Inflammatory macrophage (primary cell): ENCODE results near the gene COL16A1.

Experiments
- DNase-seq, 2 donors: peaks; one replicate each; pipeline ENCODE4 v3.0.0-alpha.2; 2020 to 2022
- total RNA-seq, 18 experiments: gene quantifications; one replicate each; lab custom pipeline; 2026; ENCODE audit warnings: mixed read lengths in 6 of 18, inconsistent platforms in 2 of 18; lab: John Stamatoyannopoulos, UW

The COL16A1 gene
- total RNA-seq: 0 to 1.2 (median 0.07) reads per million in 18 experiments

DNA sequence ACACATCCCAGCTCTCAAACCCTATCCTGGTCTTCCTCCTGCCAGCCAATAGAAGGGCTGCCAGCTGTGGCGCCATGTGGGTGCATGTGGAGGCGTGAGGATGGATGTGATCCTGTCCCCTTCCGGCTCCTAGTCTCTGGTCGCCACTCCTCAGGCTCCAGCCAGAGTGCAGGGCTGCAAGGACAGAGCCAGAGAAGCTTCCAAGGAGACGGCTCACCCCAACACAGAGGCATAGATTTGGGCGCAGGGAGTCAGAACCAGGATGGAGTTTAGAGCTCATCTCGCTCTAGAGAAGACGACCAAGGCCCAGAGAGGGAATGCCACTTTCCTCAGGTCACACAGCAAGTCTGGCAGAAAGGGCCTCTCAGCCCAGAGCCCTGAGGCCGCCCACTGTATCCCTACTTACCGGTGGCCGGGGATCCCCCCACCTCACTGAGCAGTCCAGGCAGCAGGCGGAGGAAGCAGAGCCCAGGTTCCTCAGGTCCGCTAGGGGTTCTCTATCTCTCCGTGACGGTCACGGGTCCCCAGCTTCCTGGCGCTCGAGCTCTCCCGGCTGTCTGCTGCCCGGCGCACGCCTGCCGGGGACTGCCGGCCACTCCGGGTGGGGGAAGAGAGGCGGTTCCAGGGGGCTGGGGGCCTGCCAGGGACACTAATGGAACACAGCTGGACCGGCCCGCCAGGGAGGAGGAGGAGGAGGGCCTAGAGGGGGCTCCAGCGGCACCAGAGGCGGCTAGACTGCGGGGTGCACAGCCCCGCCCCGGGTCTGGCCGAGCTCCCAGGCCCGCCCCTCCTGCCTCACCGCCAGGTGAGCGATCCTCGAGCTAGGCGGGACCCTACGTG lies at the start of gene COL16A1:
Gene COL16A1 (minus strand): TSS at position 587 of the 840 bp plus-strand sequence. CDS start 1,824 bp downstream, outside the sequence.
- DNase-seq: no peak

DNA sequence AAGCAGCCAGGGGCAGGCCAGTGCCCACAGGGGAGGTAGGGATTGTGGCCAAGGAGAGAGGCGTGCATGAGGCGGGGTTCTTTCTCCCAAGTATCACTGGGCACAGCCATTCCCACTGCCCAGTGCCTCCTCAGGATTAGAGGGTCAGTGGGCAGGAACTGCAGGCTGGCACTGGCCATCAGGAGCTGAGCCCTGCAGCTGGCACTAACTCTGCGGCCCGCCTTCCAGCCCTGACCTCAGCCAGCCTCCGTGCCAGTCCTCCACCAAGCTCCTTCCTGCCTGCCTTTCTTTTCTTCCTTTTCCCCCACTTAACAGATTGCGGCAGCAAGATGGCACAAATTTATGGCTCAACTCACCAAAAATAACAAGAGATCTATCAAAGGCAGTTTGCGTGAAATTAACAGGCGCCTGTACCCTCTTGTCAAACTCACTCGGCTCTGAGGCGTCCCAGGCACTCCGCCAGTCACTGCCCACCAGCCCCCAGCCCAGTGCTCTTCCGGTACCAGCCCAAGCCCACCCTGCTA lies 49.2 kb upstream of the COL16A1 start:
- DNase-seq: no peak

DNA sequence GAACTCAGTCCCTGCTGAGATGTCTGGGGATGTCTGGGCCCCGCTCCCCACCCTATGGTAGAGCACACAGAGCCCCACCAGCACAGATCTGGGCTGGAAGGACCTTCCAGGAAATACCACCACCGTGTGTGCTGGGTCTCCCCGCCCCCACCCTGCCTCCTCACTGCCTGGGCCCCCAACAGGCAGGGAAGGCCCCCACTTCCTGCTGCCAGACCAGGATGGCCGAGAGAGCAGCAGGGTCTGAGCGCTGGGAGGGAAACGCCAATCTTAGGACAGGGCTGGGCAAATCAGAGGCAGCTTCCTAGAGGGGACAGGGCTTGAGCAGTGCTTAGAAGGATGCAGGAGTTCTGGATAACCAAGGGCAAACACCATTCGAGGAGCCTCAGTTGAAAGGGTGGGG lies 48.4 kb upstream of the COL16A1 start:
- DNase-seq: no peak

DNA sequence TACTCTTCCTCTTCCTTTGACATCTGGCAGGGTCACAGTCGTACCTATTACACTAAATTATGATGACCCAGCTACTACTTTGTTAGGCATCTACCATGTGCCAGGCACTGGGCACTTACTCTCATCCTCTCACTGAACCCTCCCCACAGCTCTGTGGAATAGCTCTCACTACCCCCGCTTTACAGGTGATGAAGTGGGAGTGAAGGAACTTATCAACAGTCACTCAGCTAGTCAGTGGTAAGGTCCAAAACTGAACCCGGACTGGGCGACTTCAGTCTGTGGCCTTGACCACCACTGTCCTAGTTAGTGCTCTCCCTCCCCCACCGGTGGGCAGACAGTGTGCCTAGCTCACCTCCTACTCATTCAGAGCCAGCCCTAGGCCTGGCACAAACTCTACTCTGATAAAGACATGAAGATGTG lies 48.0 kb upstream of the COL16A1 start:
- DNase-seq: no peak

DNA sequence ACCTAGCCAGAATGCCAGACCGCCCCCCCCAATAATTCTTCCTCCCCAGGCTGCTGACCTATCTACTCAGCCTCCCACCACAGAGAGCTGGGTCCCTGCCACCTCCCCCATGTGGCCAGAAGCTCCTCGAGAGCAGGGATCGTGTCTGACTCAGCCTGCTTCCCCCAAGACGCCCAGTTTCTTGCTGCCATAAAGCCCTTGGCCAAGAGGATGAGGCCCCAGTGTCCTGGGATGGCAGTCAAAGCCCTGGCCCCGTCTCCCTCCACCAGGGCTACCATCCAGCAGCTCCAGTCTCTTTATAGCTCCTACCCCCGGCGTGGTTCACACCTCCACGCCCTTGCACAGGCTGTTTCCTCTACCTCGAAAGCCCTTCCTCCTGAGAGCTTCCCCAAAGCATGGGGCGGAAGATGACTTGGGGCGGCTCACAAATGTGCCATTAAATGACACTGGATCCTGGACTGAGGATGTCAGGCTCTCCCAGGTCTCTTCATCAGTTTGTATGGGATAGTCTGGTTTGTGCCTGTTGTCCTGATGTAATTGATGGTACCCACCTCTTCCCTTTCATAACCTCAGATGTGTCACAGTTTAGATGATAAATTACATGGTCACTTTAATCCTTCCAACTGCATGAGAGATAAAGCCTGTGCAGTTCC lies 47.2 kb upstream of the COL16A1 start:
- DNase-seq: peak; percentile 19 to 46

DNA sequence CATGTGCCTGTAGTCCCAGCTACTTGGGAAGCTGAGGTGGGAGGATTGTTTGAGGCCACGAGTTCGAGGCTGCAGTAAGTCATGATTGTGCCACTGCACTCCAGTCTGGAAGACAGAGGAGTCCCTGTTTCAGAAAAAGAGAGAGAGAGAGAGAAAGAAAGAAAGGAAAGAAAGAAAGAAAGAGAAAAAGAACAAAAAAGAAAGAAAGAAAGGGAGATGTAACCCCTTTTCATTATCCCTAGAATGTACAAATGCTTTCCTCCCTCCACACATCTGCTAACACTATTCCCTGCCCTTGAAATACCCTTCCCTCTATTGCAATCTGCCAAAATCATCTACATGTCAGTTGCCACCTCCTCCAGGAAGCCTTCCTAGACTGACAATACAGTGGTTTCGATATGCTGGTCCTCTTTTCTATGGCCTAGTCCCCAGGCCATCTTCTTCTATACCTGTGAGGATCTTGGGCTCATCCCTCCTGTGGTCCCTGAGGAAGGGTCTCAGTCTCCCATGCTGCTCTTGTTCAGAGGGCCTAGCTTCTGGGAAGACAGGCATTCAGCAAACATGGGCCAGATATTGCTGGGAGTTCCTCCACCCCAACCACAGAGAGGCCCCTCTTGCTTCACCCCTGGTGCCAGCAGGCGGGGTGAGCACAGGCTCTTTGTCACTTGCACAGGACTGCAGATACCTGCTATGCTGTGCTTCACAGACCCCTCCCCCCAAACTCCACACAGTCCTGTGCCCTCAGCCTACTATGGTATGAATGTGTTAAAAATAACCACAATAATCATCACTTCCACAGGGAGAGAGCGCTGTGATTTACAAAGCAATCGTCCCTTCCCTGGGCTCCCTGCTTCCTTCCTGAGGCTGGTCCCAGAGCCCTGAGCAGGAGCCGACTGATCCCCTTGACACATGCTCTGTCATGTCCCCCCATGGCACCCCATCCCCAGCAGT lies 46.2 kb upstream of the COL16A1 start:
- no peak for DNase-seq

DNA sequence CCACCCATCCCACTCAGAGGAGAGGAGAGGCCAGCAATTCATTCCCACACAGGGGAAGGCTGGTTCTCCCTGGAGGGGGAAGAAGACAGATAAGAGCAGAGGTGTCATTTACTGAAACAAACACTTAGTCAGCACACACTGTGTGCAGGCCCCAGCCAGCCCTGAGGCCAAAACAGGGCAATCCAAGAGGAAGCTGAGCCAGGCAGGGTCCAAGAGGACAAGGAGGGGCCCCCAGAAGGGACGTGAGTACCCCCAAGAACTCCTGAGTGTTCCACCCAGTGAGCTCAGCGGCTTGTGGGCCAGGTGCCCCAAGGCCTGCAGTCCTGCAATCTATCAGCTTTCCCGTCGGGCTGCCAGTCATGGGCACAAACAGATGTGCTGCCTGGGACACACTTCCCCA lies 44.5 kb upstream of the COL16A1 start:
- no peak for DNase-seq

DNA sequence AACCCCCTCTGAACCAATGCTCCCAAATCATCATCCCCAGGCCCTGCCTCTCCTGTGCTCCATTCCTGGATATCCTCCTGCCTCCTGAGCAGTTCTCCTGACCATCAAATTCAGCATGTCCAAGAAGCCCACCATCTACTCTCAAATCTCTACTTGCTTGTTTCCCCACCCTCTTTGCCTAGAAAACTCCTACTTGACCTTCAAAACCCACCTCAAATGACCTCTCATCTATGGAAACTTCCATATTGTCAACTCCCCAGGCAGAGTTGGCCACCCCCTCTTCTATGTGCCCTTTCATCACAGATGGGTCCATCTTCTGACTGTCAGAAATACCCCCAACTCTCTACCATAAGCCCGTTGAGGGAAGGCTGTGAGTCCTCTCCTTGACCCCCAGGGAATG lies 43.5 kb upstream of the COL16A1 start:
- no peak for DNase-seq

DNA sequence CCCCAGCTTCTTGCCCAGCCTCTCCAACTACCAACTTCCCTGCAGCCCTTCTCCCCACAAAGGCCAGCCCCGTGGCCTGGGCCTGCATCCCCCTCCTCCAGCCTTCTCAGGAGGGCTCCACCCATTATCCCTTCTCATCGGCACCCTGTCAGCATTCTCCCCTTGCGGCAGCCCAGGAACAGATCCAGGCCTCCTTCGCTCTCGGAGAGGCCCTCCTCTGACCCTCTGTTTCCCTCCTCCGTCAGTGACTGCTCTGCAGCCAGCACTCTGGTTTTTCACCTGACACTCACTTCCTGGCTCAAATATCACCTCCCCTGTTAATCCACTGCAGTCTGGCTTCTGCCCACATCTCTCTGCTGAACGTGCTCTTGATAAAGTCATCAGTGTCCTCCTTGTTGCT lies 42.9 kb upstream of the COL16A1 start:
- DNase-seq: no peak

DNA sequence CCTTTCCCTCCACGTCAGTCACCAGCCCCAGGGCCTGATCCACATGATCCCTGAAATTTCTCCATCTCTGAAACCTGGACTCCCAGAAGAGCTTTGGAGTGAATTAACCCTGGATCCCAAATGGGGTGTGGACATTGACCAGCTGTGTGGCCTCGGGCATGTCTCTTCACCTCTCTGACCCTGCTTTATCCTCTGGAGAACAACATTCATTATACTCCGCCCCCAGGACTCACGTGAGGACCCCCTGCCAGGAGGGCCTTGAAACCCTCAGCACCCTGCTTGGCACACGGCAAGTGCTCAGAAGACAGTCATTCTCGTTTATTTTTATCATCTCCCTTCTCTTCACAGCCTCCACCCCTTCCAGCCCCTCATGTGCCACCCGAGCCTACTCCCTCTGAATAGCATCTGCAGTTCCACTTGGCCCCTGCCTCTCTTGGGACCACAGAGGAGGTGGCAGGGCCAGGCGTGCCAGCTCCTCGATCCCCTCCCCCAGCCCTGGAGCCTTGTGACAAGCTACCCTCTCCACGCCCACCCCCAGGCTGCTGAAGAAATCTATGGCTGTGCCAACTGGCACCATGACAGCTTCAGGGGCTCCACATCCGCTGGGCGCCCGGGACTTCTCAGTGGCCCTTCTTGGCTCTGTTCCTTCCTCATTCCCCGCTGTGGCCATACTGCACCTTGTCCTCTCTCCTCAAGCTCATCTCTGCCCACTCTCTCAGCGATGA lies 42.3 kb upstream of the COL16A1 start:
- no peak for DNase-seq

DNA sequence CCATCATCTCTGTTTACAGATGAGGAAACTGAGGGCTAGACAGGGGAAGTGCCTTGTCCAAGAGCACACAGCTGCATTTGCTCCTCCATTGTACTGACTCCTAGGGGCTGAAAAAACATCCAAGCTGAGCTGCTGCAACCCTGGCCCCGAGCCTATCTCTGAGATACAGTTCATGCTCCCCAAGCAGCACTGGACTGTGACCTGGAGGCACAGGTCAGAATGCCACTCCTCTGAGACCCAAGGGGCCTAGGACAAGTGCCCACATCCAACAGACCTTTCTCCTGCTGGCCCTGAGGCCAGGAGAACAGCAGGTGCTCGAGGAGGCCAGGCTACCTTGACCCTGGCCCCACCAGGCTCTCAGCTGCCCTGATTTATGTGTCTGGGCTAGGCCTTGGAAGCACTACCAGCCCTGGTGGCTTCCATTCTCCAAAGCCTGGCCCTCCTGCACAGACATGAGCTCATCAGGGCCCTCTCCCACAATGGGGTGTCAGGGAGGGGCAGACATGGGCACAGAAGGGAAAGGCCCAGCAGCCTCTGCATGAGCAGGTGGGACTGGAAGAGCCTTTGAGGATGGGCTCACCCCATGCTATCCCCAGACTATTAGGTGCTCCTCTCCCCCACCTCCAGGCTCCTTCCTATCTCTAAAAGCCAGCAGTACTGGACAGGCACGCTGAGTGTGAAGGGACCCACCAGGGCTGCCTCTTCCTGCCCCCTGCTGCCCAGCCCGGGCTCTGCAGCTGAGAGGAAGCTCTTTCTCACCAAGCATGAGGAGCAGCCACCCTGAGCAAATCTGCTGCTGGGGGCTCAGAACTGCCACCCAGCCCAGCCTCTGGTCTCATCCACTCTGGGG lies 41.5 kb upstream of the COL16A1 start:
- DNase-seq: peak; percentile 56 to 64

DNA sequence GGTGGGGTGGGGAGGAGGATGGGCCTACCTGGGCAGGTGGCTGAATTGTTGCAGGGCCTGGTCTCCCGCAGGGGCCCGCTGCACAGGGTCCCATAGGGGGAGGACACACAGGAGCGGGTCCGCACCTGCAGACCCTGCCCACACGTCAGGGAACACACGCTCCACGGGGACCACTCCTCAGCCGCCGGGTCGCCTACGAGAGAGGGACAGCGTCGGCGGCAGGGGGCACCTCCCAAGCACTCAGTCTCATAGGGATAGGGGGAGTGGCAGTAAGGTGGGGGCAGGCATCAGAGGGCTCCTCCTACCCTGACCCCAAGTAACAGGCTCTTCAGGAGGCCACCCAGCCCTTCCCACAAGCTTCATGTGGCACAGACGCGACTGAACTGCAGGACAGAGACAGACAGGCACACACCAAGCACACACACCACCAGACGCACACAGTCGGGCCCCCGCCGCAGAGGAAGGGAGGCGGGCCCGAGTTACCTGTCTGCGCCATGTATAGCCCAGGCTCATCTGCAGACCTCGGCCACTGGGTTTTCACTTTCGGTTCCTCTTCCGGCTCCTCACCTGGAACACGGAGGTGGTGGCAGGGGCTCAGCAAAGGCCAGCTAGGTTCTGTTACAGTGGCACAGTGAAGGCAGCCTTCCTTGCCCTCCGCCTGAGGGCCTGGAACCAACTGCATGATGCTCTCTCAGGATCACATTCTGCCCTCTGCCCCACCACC lies 40.5 kb upstream of the COL16A1 start:
- DNase-seq: no peak

DNA sequence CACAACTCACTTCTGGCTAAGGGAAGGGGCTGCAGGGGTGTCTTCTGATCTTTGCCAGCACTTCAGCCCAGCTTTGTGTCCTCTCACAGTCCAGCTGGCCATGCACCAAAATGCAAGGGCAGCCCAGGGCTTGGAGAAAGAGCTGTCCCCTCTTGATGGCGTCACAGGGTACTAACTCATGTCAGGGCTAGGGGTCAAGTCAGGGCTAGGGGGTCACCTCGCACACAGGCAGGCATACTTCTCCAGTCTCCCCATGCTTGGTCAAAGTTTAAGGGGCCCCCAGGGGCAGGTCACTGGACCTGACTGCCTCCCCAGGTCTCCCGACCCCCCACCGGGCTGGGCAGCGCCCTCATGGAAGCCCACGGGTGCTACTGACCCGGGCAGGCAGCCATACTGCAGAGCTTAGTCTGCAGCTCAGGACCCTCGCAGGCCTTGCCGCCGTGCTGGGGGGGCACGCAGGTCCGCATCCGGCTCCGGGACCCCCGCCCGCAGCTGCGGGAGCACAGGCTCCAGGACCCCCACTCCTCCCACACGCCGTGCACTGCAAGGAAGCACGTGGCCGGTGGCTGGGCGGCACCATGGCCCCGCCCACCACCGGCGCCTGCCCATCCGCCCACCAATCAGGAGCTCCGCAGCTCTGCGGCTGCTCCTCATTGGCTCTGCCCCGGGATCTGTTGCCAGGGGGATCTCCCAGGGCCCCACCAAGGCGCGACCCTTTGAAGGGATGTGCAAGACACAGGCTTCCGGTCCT lies 38.8 kb upstream of the COL16A1 start:
- no peak for DNase-seq

DNA sequence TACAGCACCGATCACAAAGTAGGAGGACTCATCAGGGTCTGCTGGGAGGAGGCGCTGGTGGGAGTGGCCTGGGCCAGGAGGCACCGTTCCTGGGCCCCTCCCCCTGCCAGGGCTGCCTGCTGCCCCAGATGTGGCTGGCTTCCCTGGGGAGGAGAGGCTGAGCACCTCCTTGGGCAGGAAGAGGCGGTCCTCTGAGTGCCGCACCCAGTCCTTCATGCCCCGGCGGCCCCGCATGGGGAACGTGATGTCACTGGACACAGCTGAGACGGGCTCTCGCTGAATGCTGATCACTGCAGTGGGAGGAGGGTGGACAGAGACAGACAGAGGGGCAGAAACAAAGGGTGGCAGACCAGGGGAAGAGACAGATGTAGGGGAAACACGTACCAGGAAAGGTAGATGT lies 35.5 kb upstream of the COL16A1 start:
- no peak for DNase-seq

DNA sequence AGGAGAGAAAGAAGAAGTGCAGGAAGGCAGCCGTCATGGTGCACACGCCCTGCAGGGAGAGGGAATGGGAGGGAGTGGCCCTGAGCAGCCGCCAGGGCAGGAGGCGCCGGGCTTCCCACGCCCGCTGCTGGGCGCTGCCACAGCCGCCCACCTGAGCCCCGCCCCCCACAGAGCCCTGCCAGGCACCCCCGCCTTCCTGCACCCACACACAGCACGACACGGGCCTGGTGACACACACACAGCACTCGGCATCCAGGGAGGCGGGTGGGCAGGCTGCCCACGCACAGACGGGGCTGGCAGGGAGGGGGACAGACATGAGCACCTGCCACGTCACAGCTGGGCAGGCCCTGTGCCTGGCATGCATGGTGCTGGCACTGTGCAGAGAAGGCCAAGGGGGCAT lies 32.9 kb upstream of the COL16A1 start:
- DNase-seq: peak in 1 of 2 donors; percentile 8

DNA sequence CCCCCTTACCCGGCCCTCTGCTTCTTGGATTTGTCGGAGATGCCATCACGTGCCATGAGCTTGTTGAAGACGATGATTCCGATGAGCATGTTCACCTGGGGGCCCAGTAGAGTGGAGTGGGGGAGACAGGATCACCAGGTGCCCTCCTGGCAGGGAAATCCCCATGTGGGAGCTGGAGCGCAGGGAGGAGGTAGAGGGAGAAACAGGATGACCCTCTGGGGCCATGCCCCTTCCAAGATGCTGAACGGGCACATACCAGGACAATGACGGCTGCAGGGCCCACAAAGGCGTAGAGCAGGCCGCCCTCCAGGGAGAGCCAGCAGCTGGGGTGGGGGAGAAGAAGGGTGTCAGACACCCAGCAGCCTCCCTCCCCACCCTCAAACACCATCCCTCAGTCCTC lies 31.8 kb upstream of the COL16A1 start:
- DNase-seq: no peak

DNA sequence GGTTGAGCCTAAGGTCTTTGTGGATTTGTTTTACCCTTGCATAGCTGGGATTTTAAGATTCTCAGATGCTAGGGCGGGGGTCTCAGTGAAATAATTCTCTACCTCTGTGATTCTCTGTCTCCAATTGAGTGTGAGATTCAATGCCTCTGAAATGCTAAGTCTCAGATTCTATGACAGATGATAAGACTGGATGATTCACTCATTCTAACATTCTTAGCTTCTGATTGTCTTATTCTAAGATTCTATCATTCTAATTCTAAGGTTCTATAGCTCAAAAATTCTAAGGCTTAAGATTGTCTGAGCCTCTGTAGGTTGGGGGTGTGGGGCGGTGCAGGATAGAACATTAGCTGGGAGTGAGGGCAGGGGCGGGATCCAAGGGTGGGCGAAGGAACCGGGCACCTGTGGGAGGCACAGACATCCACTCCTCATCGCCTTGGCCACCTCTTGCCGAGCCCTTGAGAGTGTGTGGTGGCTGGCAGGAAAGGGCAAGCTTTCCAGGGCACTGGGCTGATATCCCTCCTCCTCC lies 30.8 kb upstream of the COL16A1 start:
- DNase-seq: no peak

DNA sequence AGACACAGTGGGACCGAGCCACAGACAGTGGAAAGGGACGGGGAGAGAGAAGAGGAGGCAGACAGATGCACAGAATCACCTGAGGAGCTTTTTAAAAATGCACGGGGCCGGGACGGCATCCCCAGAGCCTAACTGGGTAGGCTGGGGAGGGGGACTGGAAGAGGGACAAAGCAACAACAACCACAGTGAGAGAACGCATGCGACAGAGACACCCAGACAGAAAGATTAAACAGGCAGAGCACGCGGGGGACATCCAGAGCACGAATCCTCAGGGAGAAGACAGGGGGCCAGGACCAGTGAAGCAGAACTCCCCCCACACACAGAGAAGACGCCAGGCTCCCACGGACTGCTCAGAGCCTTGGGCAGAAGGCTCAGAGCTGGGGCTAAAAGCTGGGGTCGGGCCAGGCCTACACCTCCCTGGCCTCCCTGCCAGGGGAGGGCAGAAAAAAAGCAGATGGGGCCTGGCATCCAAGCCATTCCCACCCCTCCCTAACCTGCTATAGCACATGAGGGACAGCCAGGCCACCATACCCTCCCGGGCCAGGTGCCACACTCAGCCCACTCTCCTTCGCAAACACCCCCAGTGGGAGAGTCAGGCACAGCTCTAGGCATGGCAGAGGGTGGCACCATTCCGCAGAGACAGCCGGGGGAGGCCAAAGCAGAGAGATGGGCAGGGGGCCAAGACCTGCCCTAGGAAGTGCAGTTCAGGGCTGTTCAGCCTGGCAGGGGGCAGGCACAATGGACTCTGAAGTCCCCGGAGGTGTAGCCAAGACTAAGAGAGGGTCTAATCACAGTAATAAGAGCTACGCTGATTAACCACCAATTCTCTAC lies 29.8 kb upstream of the COL16A1 start:
- no peak for DNase-seq
